Activated effector memory CD4-positive, alpha-beta T cell treated with anti-CD3 and anti-CD28 coated beads, Interleukin-2, amount 50 U/mL, for 16 hours (primary cell): ENCODE results near the gene PANK1.
"Not testable (repeated sequence)": the region's sequence is repeated elsewhere in the genome, so short reads cannot be mapped to it uniquely, and the experiment has no call there.

Experiments used
- DNase-seq: peaks from one replicate; pipeline ENCODE4 v3.0.0-alpha.2; 2020

The PANK1 gene

GRCh38 chr10:89565180-89565579, 79.9 kb downstream of the PANK1 start:
- no peak for DNase-seq

GRCh38 chr10:89563861-89564478, 81.1 kb downstream of the PANK1 start:
- DNase-seq = no peak

GRCh38 chr10:89563311-89563710, 81.7 kb downstream of the PANK1 start:
- no peak for DNase-seq

- DNase-seq = no peak
These were observed 88.4 kb downstream of the PANK1 start for GRCh38 chr10:89556600-89556999.

- DNase-seq = no peak
These were observed 89.2 kb downstream of the PANK1 start for GRCh38 chr10:89555688-89556445.

GRCh38 chr10:89554433-89554832, 90.6 kb downstream of the PANK1 start:
- DNase-seq = no peak

GRCh38 chr10:89553064-89553734, 91.8 kb downstream of the PANK1 start:
- no peak for DNase-seq

- no peak for DNase-seq
These were observed 92.8 kb downstream of the PANK1 start for GRCh38 chr10:89552213-89552612.

- DNase-seq = no peak
These were observed 94.5 kb downstream of the PANK1 start for GRCh38 chr10:89550509-89550908.

- no peak for DNase-seq
These were observed 95.5 kb downstream of the PANK1 start for GRCh38 chr10:89549510-89549909.

GRCh38 chr10:89548673-89549072, 96.4 kb downstream of the PANK1 start:
- DNase-seq = no peak

GRCh38 chr10:89547853-89548513, 97.1 kb downstream of the PANK1 start:
- DNase-seq = no peak

- DNase-seq = not testable (repeated sequence)
These were observed 98.4 kb downstream of the PANK1 start for GRCh38 chr10:89546651-89547050.

- DNase-seq = no peak
These were observed 101.2 kb downstream of the PANK1 start for GRCh38 chr10:89543841-89544240.

GRCh38 chr10:89540420-89540949, 104.6 kb downstream of the PANK1 start:
- DNase-seq = no peak

GRCh38 chr10:89537364-89537763, 107.7 kb downstream of the PANK1 start:
- no peak for DNase-seq

- no peak for DNase-seq
These were observed 109.1 kb downstream of the PANK1 start for GRCh38 chr10:89536013-89536354.

- DNase-seq = no peak
These were observed 109.7 kb downstream of the PANK1 start, which contains the start of gene SLC16A12 for GRCh38 chr10:89535171-89536012. SLC16A12 (minus strand) TSS chr10:89535594; CDS start chr10:89462578, 73,016 bp downstream.

GRCh38 chr10:89534826-89535166, 110.2 kb downstream of the PANK1 start:
- DNase-seq = no peak
